ENCODE measurements around the gene ITGA3.

- TF ChIP-seq CTCF (IDR thresholded peaks at IDR 0.05), result no peak
- no peak for TF ChIP-seq ZFX (IDR thresholded peaks at IDR 0.05; ENCODE audit: borderline replicate concordance)
Measured at GRCh38 chr17:50042211-50042610, 13.7 kb upstream of the ITGA3 start.
